Natural killer cell (primary cell): Measurements from ENCODE around the gene NECAB2. TPM values are rescaled to one million over a fixed set of nuclear protein-coding genes. Genes with fewer than 3 reads are reported as not detected.

Experiments used
- ATAC-seq, 3 donors: fragments of 150-1000 bp in 2 of 3; fragments of 200-7000 bp in 1 of 3; cut with Tn5 transposase; 1 replicate in 1 of 3; 2 replicates in 2 of 3; pipeline ENCODE4 v1.10.0; 2021; ENCODE audit warnings: mild to moderate bottlenecking in 2 of 3, moderate library complexity in 2 of 3
- DNase-seq, 2 donors: peaks; one replicate each; pipeline versions ENCODE4 v3.0.0 to v3.0.0-alpha.2; 2013 to 2021; ENCODE audit warnings: mixed read lengths in 1 of 2
- H3K27ac ChIP-seq: one replicate; pipeline ENCODE4 v1.5.1; 2013; ENCODE audit warnings: mild to moderate bottlenecking, low read length
- H3K27me3 ChIP-seq: one replicate; pipeline ENCODE4 v1.6.1; 2013; ENCODE audit warnings: low read length; ENCODE audit not compliant: control insufficient read depth, insufficient read depth
- H3K36me3 ChIP-seq: one replicate; pipeline ENCODE4 v1.6.1; 2013; ENCODE audit warnings: low read length; ENCODE audit not compliant: control insufficient read depth, insufficient read depth
- H3K4me1 ChIP-seq: one replicate; pipeline ENCODE4 v1.6.1; 2013; ENCODE audit warnings: low read length; ENCODE audit not compliant: control insufficient read depth, insufficient read depth
- H3K4me3 ChIP-seq: one replicate; pipeline ENCODE4 v1.5.1; 2013; ENCODE audit warnings: low read length
- H3K9me3 ChIP-seq: one replicate; pipeline ENCODE4 v1.6.1; 2013; ENCODE audit warnings: low read length; ENCODE audit not compliant: control insufficient read depth, insufficient read depth
- H3K27ac Mint-ChIP-seq, 2 donors: one replicate each; pipeline ENCODE4 v1.8.0; 2022; ENCODE audit warnings: mild to moderate bottlenecking in 2 of 2, mixed read lengths in 2 of 2, moderate library complexity in 1 of 2
- H3K27me3 Mint-ChIP-seq, 2 donors: one replicate each; pipeline ENCODE4 v1.8.0; 2022; ENCODE audit warnings: low read depth in 2 of 2, mixed read lengths in 2 of 2
- H3K36me3 Mint-ChIP-seq: one replicate; pipeline ENCODE4 v1.8.0; 2022; ENCODE audit warnings: mixed read lengths
- H3K4me1 Mint-ChIP-seq, 2 donors: one replicate each; pipeline ENCODE4 v1.8.0; 2022; ENCODE audit warnings: mixed read lengths in 2 of 2
- H3K4me3 Mint-ChIP-seq: one replicate; pipeline ENCODE4 v1.8.0; 2022; ENCODE audit warnings: mild to moderate bottlenecking, moderate library complexity, mixed read lengths
- H3K9me3 Mint-ChIP-seq, 2 donors: one replicate each; pipeline ENCODE4 v1.8.0; 2022; ENCODE audit warnings: mixed read lengths in 2 of 2
- WGBS: methylation state at CpG from one replicate; pipeline ENCODE4 v1.1.7; 2013; ENCODE audit warnings: missing lambda C conversion rate; ENCODE audit not compliant: insufficient coverage; 5-methylcytosine and 5-hydroxymethylcytosine counted together
- intact Hi-C: fragments of 100-400 bp; cut with micrococcal nuclease; formaldehyde crosslinking; loops from one replicate; pipeline ENCODE4 v1.14.2; 2022
- total RNA-seq, 4 donors: library from RNA; stranded (reverse); fragments of 120-200 nt in 1 of 4; gene quantifications; one replicate each; pipeline versions ENCODE4 v1.2.3 to v1.2.4, GENCODE V29; 2013 to 2022
- TF ChIP-seq, protein P1 (sequence below): fragments of 200-600 bp; IDR thresholded peaks from one replicate; pipeline ENCODE4 v1.8.0; 2022; ENCODE audit warnings: antibody characterized with exemption

The NECAB2 gene
- total RNA-seq, 3 donors from 2014 or later (not counting 1 experiment from before 2014, with no cell fraction given) = 0.75 TPM; not detected in 2

DNA sequence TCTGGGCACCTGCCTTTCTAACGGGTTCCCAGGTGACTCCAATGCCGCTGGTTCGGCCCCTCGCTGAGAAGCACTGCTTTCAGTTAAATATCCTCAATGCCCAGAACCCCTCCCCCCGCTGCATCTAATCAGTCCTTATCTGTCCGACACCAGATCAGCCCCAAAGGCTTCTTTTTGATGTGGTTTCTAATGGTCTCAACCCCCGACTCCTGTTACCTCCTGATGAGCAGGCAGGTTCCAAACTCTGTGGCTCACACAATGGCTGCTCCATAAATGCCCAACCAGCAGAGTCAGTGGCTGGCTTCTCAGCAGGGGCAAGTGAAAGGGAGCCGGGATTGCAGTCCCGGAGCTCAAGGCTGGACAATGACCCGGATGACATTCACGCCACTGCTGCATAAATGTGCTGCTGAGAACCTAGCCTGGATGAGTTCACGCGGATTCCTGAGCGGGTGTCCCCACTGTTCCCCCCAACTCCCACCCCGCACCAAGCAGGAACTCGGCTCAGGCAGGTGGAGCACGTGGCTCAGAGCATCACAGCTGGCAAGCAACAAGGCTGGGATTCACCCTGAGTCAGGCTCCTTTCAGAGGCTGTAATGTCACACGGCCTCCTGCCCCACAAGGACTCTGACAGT lies 75.6 kb downstream of the NECAB2 start:
- Mint-ChIP-seq H3K4me3 (no peak overlapping the region), H3K27ac (no peak overlapping the region), H3K36me3 (no peaks in the 10 kb centered on the region), H3K9me3 (no peaks in the 10 kb centered on the region), H3K27me3 (peaks cover 10 to 11% of the 10 kb centered on the region in 2 donors), H3K4me1 (no peaks in the 10 kb centered on the region)
- Histone ChIP-seq H3K9me3 (no peaks in the 10 kb centered on the region), H3K4me1 (no peaks in the 10 kb centered on the region), H3K4me3 (no peak overlapping the region), H3K27ac (no peak overlapping the region), H3K36me3 (no peaks in the 10 kb centered on the region), H3K27me3 (peaks cover 5% of the 10 kb centered on the region)
- TF ChIP-seq, protein P1, sequence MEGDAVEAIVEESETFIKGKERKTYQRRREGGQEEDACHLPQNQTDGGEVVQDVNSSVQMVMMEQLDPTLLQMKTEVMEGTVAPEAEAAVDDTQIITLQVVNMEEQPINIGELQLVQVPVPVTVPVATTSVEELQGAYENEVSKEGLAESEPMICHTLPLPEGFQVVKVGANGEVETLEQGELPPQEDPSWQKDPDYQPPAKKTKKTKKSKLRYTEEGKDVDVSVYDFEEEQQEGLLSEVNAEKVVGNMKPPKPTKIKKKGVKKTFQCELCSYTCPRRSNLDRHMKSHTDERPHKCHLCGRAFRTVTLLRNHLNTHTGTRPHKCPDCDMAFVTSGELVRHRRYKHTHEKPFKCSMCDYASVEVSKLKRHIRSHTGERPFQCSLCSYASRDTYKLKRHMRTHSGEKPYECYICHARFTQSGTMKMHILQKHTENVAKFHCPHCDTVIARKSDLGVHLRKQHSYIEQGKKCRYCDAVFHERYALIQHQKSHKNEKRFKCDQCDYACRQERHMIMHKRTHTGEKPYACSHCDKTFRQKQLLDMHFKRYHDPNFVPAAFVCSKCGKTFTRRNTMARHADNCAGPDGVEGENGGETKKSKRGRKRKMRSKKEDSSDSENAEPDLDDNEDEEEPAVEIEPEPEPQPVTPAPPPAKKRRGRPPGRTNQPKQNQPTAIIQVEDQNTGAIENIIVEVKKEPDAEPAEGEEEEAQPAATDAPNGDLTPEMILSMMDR = no peak
- DNase-seq = no peak
- no peak for ATAC-seq
- intact Hi-C loops = no loop called here
- WGBS = 36% methylated on average over 18 of the region's 18 CpGs

- WGBS = 29% methylated on average over 5 of the region's 5 CpGs
- intact Hi-C loops = no loop called here
- peaks cover 5% of the 10 kb centered on the region for H3K27me3 ChIP-seq
- DNase-seq (no peak), ATAC-seq (no peak)
- H3K9me3 Mint-ChIP-seq = no peaks in the 10 kb centered on the region
- H3K9me3 ChIP-seq = no peaks in the 10 kb centered on the region
- H3K36me3 Mint-ChIP-seq = no peaks in the 10 kb centered on the region
- H3K4me3 ChIP-seq = no peak overlapping the region
- H3K27me3 Mint-ChIP-seq = peaks cover 10 to 11% of the 10 kb centered on the region in 2 donors
- H3K36me3 ChIP-seq = peaks cover under 1% of the 10 kb centered on the region
- no peaks in the 10 kb centered on the region for H3K4me1 Mint-ChIP-seq
- H3K27ac Mint-ChIP-seq = no peak overlapping the region
- H3K27ac ChIP-seq = no peak overlapping the region
- TF ChIP-seq, protein P1 = no peak
- H3K4me3 Mint-ChIP-seq = no peak overlapping the region
- H3K4me1 ChIP-seq = no peaks in the 10 kb centered on the region
Measured at GRCh38 chr16:84044118-84044488, 76.1 kb downstream of the NECAB2 start.

DNA sequence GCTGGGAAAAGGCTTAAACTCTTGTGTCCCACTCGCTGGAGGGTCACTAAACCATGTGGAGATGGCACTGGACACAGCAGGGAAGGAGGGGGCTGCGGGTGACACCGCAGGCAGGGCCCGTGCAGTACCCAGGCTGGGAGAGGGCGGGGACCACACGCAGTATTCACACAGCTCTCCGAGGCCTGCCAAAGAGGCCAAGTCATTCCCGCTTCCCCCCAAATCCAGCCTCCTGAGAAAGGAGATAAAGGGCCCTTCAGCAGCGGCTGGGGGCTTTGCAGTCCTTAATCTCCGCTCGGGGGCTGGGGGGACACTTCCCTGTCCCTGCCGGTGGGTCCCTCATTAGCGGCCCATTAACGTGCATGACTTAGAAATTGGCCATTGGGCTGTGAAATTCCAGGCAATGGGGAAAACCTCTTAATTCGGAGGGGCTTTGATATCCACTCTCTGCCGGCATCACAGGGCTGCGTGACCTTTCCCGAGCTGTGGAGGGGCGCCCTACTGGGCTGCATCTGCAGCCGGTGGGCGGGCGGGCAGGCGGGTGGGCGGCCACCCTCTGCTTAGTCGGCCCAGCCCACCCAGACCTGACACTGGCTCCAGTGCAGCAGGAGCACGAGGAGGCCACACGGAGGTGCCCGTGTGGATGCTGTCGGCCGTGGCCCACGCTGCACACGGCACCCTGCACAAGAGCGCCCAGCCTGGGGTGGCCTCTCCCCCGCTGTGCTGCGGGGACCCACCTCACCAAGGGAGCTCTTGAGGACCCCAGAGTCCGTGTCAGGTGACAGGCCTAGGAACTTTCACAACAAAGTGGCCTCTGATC lies 77.2 kb downstream of the NECAB2 start:
- Histone ChIP-seq H3K4me3 (no peak overlapping the region), H3K27me3 (peaks cover 5% of the 10 kb centered on the region), H3K9me3 (no peaks in the 10 kb centered on the region), H3K36me3 (peaks cover 7% of the 10 kb centered on the region), H3K4me1 (no peaks in the 10 kb centered on the region), H3K27ac (no peak overlapping the region)
- no peaks in the 10 kb centered on the region for H3K36me3 Mint-ChIP-seq
- no peak overlapping the region for H3K4me3 Mint-ChIP-seq
- TF ChIP-seq, protein P1 = no peak
- ATAC-seq (no peak), DNase-seq (no peak)
- peaks cover 10 to 11% of the 10 kb centered on the region in 2 donors for H3K27me3 Mint-ChIP-seq
- H3K27ac Mint-ChIP-seq = no peak overlapping the region
- H3K9me3 Mint-ChIP-seq = no peaks in the 10 kb centered on the region
- 63% methylated on average over 36 of the region's 36 CpGs for WGBS
- no peaks in the 10 kb centered on the region for H3K4me1 Mint-ChIP-seq
- intact Hi-C loops = no loop called here
